PC-3 (cell line): ENCODE measurements around the gene ASTN2. TPM values are rescaled to one million over a fixed set of nuclear protein-coding genes. Genes with fewer than 3 reads are reported as not detected.

ENCODE experiments used
- ATAC-seq: fragments of 200-7000 bp; cut with Tn5 transposase; 2 replicates; pipeline ENCODE4 v1.9.1; 2020; ENCODE audit warnings: mild to moderate bottlenecking, moderate library complexity
- BruUV-seq: library from RNA; stranded (reverse); fragments of 400-500 nt; replicated peaks from 2 replicates; lab custom pipeline; 2021; lab: Mats Ljungman, UMichigan
- CTCF ChIA-PET: fragments of 300-600 bp; sonication (Branson Sonifier 250); formaldehyde crosslinking; loops from one replicate; lab custom pipeline; 2022; ENCODE audit warnings: antibody characterized with exemption; lab: Charles Lee
- POLR2A ChIA-PET: fragments of 300-600 bp; sonication (Branson Sonifier 250); formaldehyde crosslinking; loops from one replicate; lab custom pipeline; 2022; ENCODE audit warnings: antibody characterized with exemption; ENCODE audit not compliant: unreplicated experiment; lab: Charles Lee
- DNase-seq: peaks from one replicate; pipeline ENCODE4 v3.0.0-alpha.2; 2015
- H2AFZ ChIP-seq: fragments of 300-600 bp; sonication (generic); 2 replicates; pipeline ENCODE4 v1.6.0; 2016; ENCODE audit warnings: antibody characterized with exemption, low read length
- H3F3A ChIP-seq: fragments of 300-600 bp; sonication (generic); one replicate; pipeline ENCODE4 v1.6.0; 2017; ENCODE audit warnings: antibody characterized with exemption, low read length, control low read depth, mild to moderate bottlenecking; ENCODE audit not compliant: unreplicated experiment
- H3K27ac ChIP-seq: fragments of 300-600 bp; sonication (generic); 2 replicates; pipeline ENCODE4 v1.5.1; 2016; ENCODE audit warnings: mild to moderate bottlenecking, low read length
- H3K27me3 ChIP-seq: fragments of 300-600 bp; sonication (generic); 2 replicates; pipeline ENCODE4 v1.6.1; 2016; ENCODE audit warnings: low read length, mixed read lengths
- H3K36me3 ChIP-seq: fragments of 300-600 bp; sonication (generic); 2 replicates; pipeline ENCODE4 v1.6.1; 2016; ENCODE audit warnings: low read depth, mixed run types, low read length, mixed read lengths
- H3K4me1 ChIP-seq: fragments of 300-600 bp; sonication (generic); 2 replicates; pipeline ENCODE4 v1.5.1; 2016; ENCODE audit warnings: low read length; ENCODE audit not compliant: insufficient read depth
- H3K4me2 ChIP-seq: fragments of 300-600 bp; sonication (generic); 2 replicates; pipeline ENCODE4 v1.6.0; 2016; ENCODE audit warnings: low read length
- H3K4me3 ChIP-seq: fragments of 300-600 bp; sonication (generic); 2 replicates; pipeline ENCODE4 v1.5.1; 2016; ENCODE audit warnings: mild to moderate bottlenecking, low read length, mixed read lengths
- H3K79me2 ChIP-seq: fragments of 300-600 bp; sonication (generic); 2 replicates; pipeline ENCODE4 v1.6.1; 2017; ENCODE audit warnings: low read length, mixed read lengths
- H3K9ac ChIP-seq: fragments of 300-600 bp; sonication (generic); 2 replicates; pipeline ENCODE4 v1.6.0; 2016; ENCODE audit warnings: mild to moderate bottlenecking, low read length
- H3K9me2 ChIP-seq: fragments of 300-600 bp; sonication (generic); replicated peaks from 2 replicates; pipeline ENCODE4 v1.6.1; 2016; ENCODE audit warnings: mixed run types, low read length, mixed read lengths
- H3K9me3 ChIP-seq: fragments of 300-600 bp; sonication (generic); 2 replicates; pipeline ENCODE4 v1.6.1; 2016; ENCODE audit warnings: low read length, mixed read lengths
- H4K20me1 ChIP-seq: fragments of 300-600 bp; sonication (generic); 2 replicates; pipeline ENCODE4 v1.6.1; 2016; ENCODE audit warnings: low read length, mixed read lengths
- EZH2 ChIP-seq: fragments of 300-600 bp; sonication (generic); IDR thresholded peaks from one replicate; pipeline ENCODE4 v1.6.1; 2017; ENCODE audit warnings: antibody characterized with exemption, mild to moderate bottlenecking, low read length; ENCODE audit not compliant: unreplicated experiment
- EZH2phosphoT487 ChIP-seq: fragments of 300-600 bp; sonication (generic); IDR thresholded peaks from 2 replicates; pipeline ENCODE4 v1.6.1; 2018; ENCODE audit warnings: mild to moderate bottlenecking, antibody characterized with exemption, low read length, borderline replicate concordance
- intact Hi-C: fragments of 100-400 bp; cut with micrococcal nuclease; formaldehyde crosslinking; loops from 2 replicates; pipeline ENCODE4 v1.9.0; 2023
- total RNA-seq: library from RNA; depleted of rRNA; stranded (reverse); fragments of >200 nt; gene quantifications from 2 replicates; pipeline ENCODE4 v1.2.3, GENCODE V29; 2014
- TF ChIP-seq, protein P1 (sequence below): fragments of 300-600 bp; sonication (generic); conservative IDR thresholded peaks from 2 replicates; pipeline ENCODE4 v1.5.1; 2017; ENCODE audit warnings: antibody characterized with exemption, low read depth, mild to moderate bottlenecking, low read length

ASTN2 gene
- total RNA-seq, 1 experiment from 2014 or later, result 3.5 TPM

- no peak for DNase-seq
- Histone ChIP-seq H3K4me1 (peaks cover 6% of the 10 kb centered on the region; the same call in 1 of the 2 replicates), H3K27ac (no peak overlapping the region), H3K27me3 (no peaks in the 10 kb centered on the region), H3K4me2 (no peak overlapping the region), H3F3A (no peaks in the 10 kb centered on the region), H3K9ac (no peak overlapping the region), H4K20me1 (no peaks in the 10 kb centered on the region), H3K9me2 (no peaks in the 10 kb centered on the region), H2AFZ (no peak overlapping the region), H3K4me3 (no peak overlapping the region), H3K79me2 (no peaks in the 10 kb centered on the region), H3K9me3 (no peaks in the 10 kb centered on the region), H3K36me3 (no peaks in the 10 kb centered on the region)
- TF ChIP-seq EZH2, result no peak
- TF ChIP-seq, protein P1, sequence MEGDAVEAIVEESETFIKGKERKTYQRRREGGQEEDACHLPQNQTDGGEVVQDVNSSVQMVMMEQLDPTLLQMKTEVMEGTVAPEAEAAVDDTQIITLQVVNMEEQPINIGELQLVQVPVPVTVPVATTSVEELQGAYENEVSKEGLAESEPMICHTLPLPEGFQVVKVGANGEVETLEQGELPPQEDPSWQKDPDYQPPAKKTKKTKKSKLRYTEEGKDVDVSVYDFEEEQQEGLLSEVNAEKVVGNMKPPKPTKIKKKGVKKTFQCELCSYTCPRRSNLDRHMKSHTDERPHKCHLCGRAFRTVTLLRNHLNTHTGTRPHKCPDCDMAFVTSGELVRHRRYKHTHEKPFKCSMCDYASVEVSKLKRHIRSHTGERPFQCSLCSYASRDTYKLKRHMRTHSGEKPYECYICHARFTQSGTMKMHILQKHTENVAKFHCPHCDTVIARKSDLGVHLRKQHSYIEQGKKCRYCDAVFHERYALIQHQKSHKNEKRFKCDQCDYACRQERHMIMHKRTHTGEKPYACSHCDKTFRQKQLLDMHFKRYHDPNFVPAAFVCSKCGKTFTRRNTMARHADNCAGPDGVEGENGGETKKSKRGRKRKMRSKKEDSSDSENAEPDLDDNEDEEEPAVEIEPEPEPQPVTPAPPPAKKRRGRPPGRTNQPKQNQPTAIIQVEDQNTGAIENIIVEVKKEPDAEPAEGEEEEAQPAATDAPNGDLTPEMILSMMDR, result no peak
- TF ChIP-seq EZH2phosphoT487, result no peak
- intact Hi-C loops, result no loop called here
- ChIA-PET POLR2A (no interaction called here), CTCF (no interaction called here)
- no TSS peak for BruUV-seq
- no peak for ATAC-seq
Observed at GRCh38 chr9:116953271-116953670, 461.6 kb downstream of the ASTN2 start.

GRCh38 chr9:116952436-116952810 lies 462.4 kb downstream of the ASTN2 start:
- no peaks in the 10 kb centered on the region for H3K36me3 ChIP-seq
- DNase-seq (peak; percentile 13), ATAC-seq (no peak)
- H3K9me3 ChIP-seq, result no peaks in the 10 kb centered on the region
- H3K4me1 ChIP-seq, result peaks cover 6% of the 10 kb centered on the region; the same call in 1 of the 2 replicates
- no peaks in the 10 kb centered on the region for H3F3A ChIP-seq
- H3K27me3 ChIP-seq, result no peaks in the 10 kb centered on the region
- no peak overlapping the region for H3K27ac ChIP-seq
- H4K20me1 ChIP-seq, result no peaks in the 10 kb centered on the region
- ChIA-PET CTCF (no interaction called here), POLR2A (no interaction called here)
- no peaks in the 10 kb centered on the region for H3K9me2 ChIP-seq
- no peak overlapping the region for H3K4me2 ChIP-seq
- no peak overlapping the region for H3K4me3 ChIP-seq
- BruUV-seq, result no TSS peak
- H2AFZ ChIP-seq, result no peak overlapping the region
- intact Hi-C loops, result no loop called here
- H3K79me2 ChIP-seq, result no peaks in the 10 kb centered on the region
- no peak overlapping the region for H3K9ac ChIP-seq
- no peak for TF ChIP-seq EZH2phosphoT487
- no peak for TF ChIP-seq EZH2
- TF ChIP-seq, protein P1, result no peak

- ATAC-seq (no peak), DNase-seq (peak; percentile 64)
- ChIA-PET POLR2A (no interaction called here), CTCF (no interaction called here)
- TF ChIP-seq, protein P1, result no peak
- TF ChIP-seq EZH2phosphoT487 (no peak), EZH2 (no peak)
- Histone ChIP-seq H3F3A (no peaks in the 10 kb centered on the region), H3K4me1 (peaks cover 6% of the 10 kb centered on the region; the same call in 1 of the 2 replicates), H3K27me3 (no peaks in the 10 kb centered on the region), H3K4me3 (no peak overlapping the region), H3K27ac (no peak overlapping the region), H3K9ac (no peak overlapping the region), H2AFZ (no peak overlapping the region), H3K9me3 (no peaks in the 10 kb centered on the region), H4K20me1 (no peaks in the 10 kb centered on the region), H3K9me2 (no peaks in the 10 kb centered on the region), H3K4me2 (no peak overlapping the region), H3K79me2 (no peaks in the 10 kb centered on the region), H3K36me3 (no peaks in the 10 kb centered on the region)
- BruUV-seq, result no TSS peak
- intact Hi-C loops, result no loop called here
Observed at GRCh38 chr9:116951588-116952435, 463.0 kb downstream of the ASTN2 start.
